ENCODE data around the gene MTM1.

- TF ChIP-seq, protein P1, sequence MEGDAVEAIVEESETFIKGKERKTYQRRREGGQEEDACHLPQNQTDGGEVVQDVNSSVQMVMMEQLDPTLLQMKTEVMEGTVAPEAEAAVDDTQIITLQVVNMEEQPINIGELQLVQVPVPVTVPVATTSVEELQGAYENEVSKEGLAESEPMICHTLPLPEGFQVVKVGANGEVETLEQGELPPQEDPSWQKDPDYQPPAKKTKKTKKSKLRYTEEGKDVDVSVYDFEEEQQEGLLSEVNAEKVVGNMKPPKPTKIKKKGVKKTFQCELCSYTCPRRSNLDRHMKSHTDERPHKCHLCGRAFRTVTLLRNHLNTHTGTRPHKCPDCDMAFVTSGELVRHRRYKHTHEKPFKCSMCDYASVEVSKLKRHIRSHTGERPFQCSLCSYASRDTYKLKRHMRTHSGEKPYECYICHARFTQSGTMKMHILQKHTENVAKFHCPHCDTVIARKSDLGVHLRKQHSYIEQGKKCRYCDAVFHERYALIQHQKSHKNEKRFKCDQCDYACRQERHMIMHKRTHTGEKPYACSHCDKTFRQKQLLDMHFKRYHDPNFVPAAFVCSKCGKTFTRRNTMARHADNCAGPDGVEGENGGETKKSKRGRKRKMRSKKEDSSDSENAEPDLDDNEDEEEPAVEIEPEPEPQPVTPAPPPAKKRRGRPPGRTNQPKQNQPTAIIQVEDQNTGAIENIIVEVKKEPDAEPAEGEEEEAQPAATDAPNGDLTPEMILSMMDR (IDR thresholded peaks at IDR 0.05; ENCODE audit: insufficient read depth, low read depth, low read length), result no peak
- no peak for TF ChIP-seq EZH2 (IDR thresholded peaks at IDR 0.05; ENCODE audit: insufficient read depth, low read length)
These were observed 31.8 kb upstream of the MTM1 start for GRCh38 chrX:150536455-150537116.
